GM12878 (cell line): ENCODE results near the gene ARMC2. TPM values are rescaled to one million over a fixed set of nuclear protein-coding genes. Genes with fewer than 3 reads are reported as not detected.

Source experiments
- ATAC-seq: fragments of 200-7000 bp; cut with Tn5 transposase; 3 replicates; pipeline ENCODE4 v1.9.1; 2020; ENCODE audit warnings: mild to moderate bottlenecking, moderate library complexity
- BruUV-seq: library from RNA; stranded (reverse); fragments of 400-500 nt; replicated peaks from 2 replicates; lab custom pipeline; 2021; lab: Mats Ljungman, UMichigan
- CTCF ChIA-PET: fragments of 300-600 bp; sonication (Branson Sonifier 250); formaldehyde crosslinking; extraction: SDS; loops from one replicate; lab custom pipeline; 2021; ENCODE audit warnings: inconsistent platforms; lab: Yijun Ruan, JAX
- POLR2A ChIA-PET: fragments of 350-600 bp; formaldehyde crosslinking; extraction: SDS; loops from one replicate; lab custom pipeline; 2021; ENCODE audit warnings: inconsistent platforms; lab: Charles Lee
- RAD21 ChIA-PET: fragments of 300-600 bp; sonication (Branson Sonifier 250); formaldehyde crosslinking; loops from one replicate; lab custom pipeline; 2023; ENCODE audit warnings: antibody characterized with exemption; ENCODE audit not compliant: unreplicated experiment; lab: Charles Lee
- SMC1A ChIA-PET: fragments of 300-600 bp; sonication (Branson Sonifier 250); formaldehyde crosslinking; loops from one replicate; lab custom pipeline; 2023; ENCODE audit not compliant: unreplicated experiment, uncharacterized antibody; lab: Charles Lee
- DNase-seq: peaks from one replicate; pipeline ENCODE4 v3.0.0-alpha.2; 2011; ENCODE audit warnings: low read depth, low spot score
- FAIRE-seq: peaks from 3 replicates; lab custom pipeline; 2011; peaks lifted over from hg19 to GRCh38; lab: Jason Lieb, UNC
- H2AFZ ChIP-seq: 2 replicates; pipeline ENCODE4 v1.6.0; 2011; ENCODE audit warnings: low read depth, low read length, control low read depth; ENCODE audit not compliant: control insufficient read depth
- H3K27ac ChIP-seq: 2 replicates; pipeline ENCODE4 v1.5.1; 2011; ENCODE audit warnings: control low read depth; ENCODE audit not compliant: control insufficient read depth, insufficient read depth
- H3K27me3 ChIP-seq, 2 experiments: replicated peaks in 1 of 2; 2 replicates each; pipeline versions ENCODE4 v1.6.0 to v1.6.1; 2011; ENCODE audit warnings: low read length in 1 of 2; ENCODE audit not compliant: control insufficient read depth in 2 of 2, insufficient read depth in 2 of 2
- H3K36me3 ChIP-seq, 2 experiments: 2 replicates each; pipeline ENCODE4 v1.5.1; 2011; ENCODE audit warnings: low read length in 1 of 2; ENCODE audit not compliant: control insufficient read depth in 2 of 2, insufficient read depth in 2 of 2
- H3K4me1 ChIP-seq: 2 replicates; pipeline ENCODE4 v1.6.1; 2011; ENCODE audit warnings: mild to moderate bottlenecking, low read length, moderate library complexity, mixed read lengths; ENCODE audit not compliant: control insufficient read depth, insufficient read depth
- H3K4me2 ChIP-seq: 2 replicates; pipeline ENCODE4 v1.6.0; 2011; ENCODE audit warnings: control low read depth; ENCODE audit not compliant: control insufficient read depth, insufficient read depth
- H3K4me3 ChIP-seq: fragments of 200-600 bp; sonication (generic); 2 replicates; pipeline ENCODE4 v1.5.1; 2016
- H3K79me2 ChIP-seq: 2 replicates; pipeline ENCODE4 v1.6.0; 2011; ENCODE audit warnings: low read length; ENCODE audit not compliant: control insufficient read depth, insufficient read depth
- H3K9ac ChIP-seq: 2 replicates; pipeline ENCODE4 v1.8.0; 2011; ENCODE audit warnings: low read length, control low read depth, mixed read lengths; ENCODE audit not compliant: control insufficient read depth, insufficient read depth
- H3K9me3 ChIP-seq: replicated peaks from 3 replicates; pipeline ENCODE4 v1.5.1; 2011; ENCODE audit warnings: mild to moderate bottlenecking, low read length; ENCODE audit not compliant: control insufficient read depth, insufficient read depth
- H4K20me1 ChIP-seq: 2 replicates; pipeline ENCODE4 v1.6.0; 2011; ENCODE audit not compliant: control insufficient read depth, insufficient read depth
- BCLAF1 ChIP-seq: fragments of 450-650 bp; IDR thresholded peaks from 2 replicates; pipeline ENCODE4 v1.6.1; 2017; ENCODE audit warnings: antibody characterized with exemption, mild to moderate bottlenecking, moderate library complexity
- FOXM1 ChIP-seq: IDR thresholded peaks from 2 replicates; pipeline ENCODE4 v1.6.1; 2012; ENCODE audit warnings: low read depth, mild to moderate bottlenecking, inconsistent platforms, low read length, moderate library complexity
- JUND ChIP-seq: IDR thresholded peaks from 2 replicates; pipeline ENCODE4 v1.6.1; 2012; ENCODE audit warnings: low read depth, mild to moderate bottlenecking, low read length, improper control_type of control experiment, moderate library complexity
- MEF2A ChIP-seq: IDR thresholded peaks from 2 replicates; pipeline ENCODE4 v1.6.1; 2011; ENCODE audit warnings: low read depth, mild to moderate bottlenecking, low read length, moderate library complexity; ENCODE audit not compliant: insufficient read depth
- NFIC ChIP-seq: IDR thresholded peaks from 2 replicates; pipeline ENCODE4 v1.6.1; 2012; ENCODE audit warnings: low read depth, mild to moderate bottlenecking, inconsistent platforms, low read length, moderate library complexity
- NR2F1 ChIP-seq: fragments of 450-650 bp; conservative IDR thresholded peaks from 2 replicates; pipeline ENCODE4 v1.6.1; 2017; ENCODE audit warnings: mild to moderate bottlenecking
- RUNX3 ChIP-seq: IDR thresholded peaks from 2 replicates; pipeline ENCODE4 v1.6.1; 2012; ENCODE audit warnings: low read length, inconsistent platforms
- SKIL ChIP-seq: fragments of 450-650 bp; IDR thresholded peaks from 2 replicates; pipeline ENCODE4 v1.6.1; 2017; ENCODE audit warnings: mild to moderate bottlenecking, low read depth, inconsistent platforms; ENCODE audit not compliant: poor library complexity, severe bottlenecking
- ZSCAN29 ChIP-seq: fragments of 450-650 bp; IDR thresholded peaks from 2 replicates; pipeline ENCODE4 v1.6.1; 2017; ENCODE audit warnings: mild to moderate bottlenecking, moderate library complexity
- ZZZ3 ChIP-seq: IDR thresholded peaks from 2 replicates; pipeline ENCODE4 v1.6.1; 2011; ENCODE audit warnings: low read depth; ENCODE audit not compliant: control insufficient read depth, insufficient read length
- WGBS: methylation state at CpG from one replicate; pipeline ENCODE4 v1.1.6; 2016; ENCODE audit warnings: low lambda C conversion rate; ENCODE audit not compliant: insufficient replicate concordance, insufficient coverage; ENCODE audit errors: missing lambda C conversion rate; 5-methylcytosine and 5-hydroxymethylcytosine counted together
- in situ Hi-C: fragments of 300-500 bp; cut with MboI; formaldehyde crosslinking; loops from 9 replicates; pipeline ENCODE4 v1.14.3; 2018; ENCODE audit warnings: mixed read lengths
- intact Hi-C: fragments of 100-400 bp; cut with micrococcal nuclease; formaldehyde crosslinking; loops from one replicate; pipeline ENCODE4 v1.14.2; 2022; ENCODE audit not compliant: unreplicated experiment
- polyA plus RNA-seq, 11 experiments: library from polyadenylated mRNA; depleted of rRNA in 4 of 11; unstranded in 6 of 11; stranded (reverse) in 5 of 11; fragments of >200 nt; fragmentation: Nextera tagmentation in 4 of 11; fragmentation: Illumina TruSeq in 1 of 11; extraction: Ambion mirVana in 4 of 11; extraction: Trizol in 1 of 11; gene quantifications; 1 replicate in 1 of 11; 2 replicates in 10 of 11; pipeline versions ENCODE4 v1.2.1 to v1.2.3, GENCODE V29; 2011 to 2016; ENCODE audit warnings: inconsistent platforms in 2 of 11, missing spikeins in 2 of 11, low read depth in 1 of 11
- total RNA-seq, 4 experiments: library from RNA; depleted of rRNA in 3 of 4; stranded (reverse); fragments of >200 nt in 3 of 4; fragmentation: Illumina TruSeq in 1 of 4; extraction: Trizol in 1 of 4; gene quantifications; 2 replicates each; pipeline versions ENCODE4 v1.2.1 to v1.2.3, GENCODE V29; 2013 to 2021
- TF ChIP-seq, protein P1 (sequence below): fragments of 450-650 bp; IDR thresholded peaks from 2 replicates; pipeline ENCODE4 v1.6.1; 2014; ENCODE audit warnings: mild to moderate bottlenecking
- TF ChIP-seq, protein P2 (sequence below): IDR thresholded peaks from 2 replicates; pipeline ENCODE4 v1.6.1; 2012; ENCODE audit warnings: low read depth, low read length, improper control_type of control experiment

ARMC2 gene
- total and polyA plus RNA-seq, 10 of the 15 experiments (the other 5 are each of a cell fraction or from before 2014, with no cell fraction given): 0.06 to 0.33 (median 0.21) TPM; not detected in 5

- FAIRE-seq (no peak), DNase-seq (no peak), ATAC-seq (no peak)
- H3K4me3 ChIP-seq: no peak overlapping the region
- WGBS: 30% methylated on average over 3 of the region's 3 CpGs
- CTCF ChIA-PET: no interaction called here
- H3K27me3 ChIP-seq: peaks cover 3 to 4% of the 10 kb centered on the region in 2 experiments; a peak in 2 of 4 replicates
- no TSS peak for BruUV-seq
- no peaks in the 10 kb centered on the region for H3K79me2 ChIP-seq
- H2AFZ ChIP-seq: no peak overlapping the region
- no peaks in the 10 kb centered on the region for H3K36me3 ChIP-seq
- intact Hi-C loops (no loop called here), in situ Hi-C loops (no loop called here)
- SMC1A ChIA-PET: interaction anchor here (0.7 kb wide), 1 partner anchor 10 kb away, joined by 3 read pairs; no protein-coding TSS in a partner anchor
- RAD21 ChIA-PET: no interaction called here
- H3K9ac ChIP-seq: no peak overlapping the region
- H3K27ac ChIP-seq: no peak overlapping the region
- no peaks in the 10 kb centered on the region for H4K20me1 ChIP-seq
- no peak overlapping the region for H3K4me2 ChIP-seq
- no peaks in the 10 kb centered on the region for H3K4me1 ChIP-seq
- POLR2A ChIA-PET: no interaction called here
- no peaks in the 10 kb centered on the region; the same call in 2 of the 3 replicates for H3K9me3 ChIP-seq
- TF ChIP-seq, protein P1, sequence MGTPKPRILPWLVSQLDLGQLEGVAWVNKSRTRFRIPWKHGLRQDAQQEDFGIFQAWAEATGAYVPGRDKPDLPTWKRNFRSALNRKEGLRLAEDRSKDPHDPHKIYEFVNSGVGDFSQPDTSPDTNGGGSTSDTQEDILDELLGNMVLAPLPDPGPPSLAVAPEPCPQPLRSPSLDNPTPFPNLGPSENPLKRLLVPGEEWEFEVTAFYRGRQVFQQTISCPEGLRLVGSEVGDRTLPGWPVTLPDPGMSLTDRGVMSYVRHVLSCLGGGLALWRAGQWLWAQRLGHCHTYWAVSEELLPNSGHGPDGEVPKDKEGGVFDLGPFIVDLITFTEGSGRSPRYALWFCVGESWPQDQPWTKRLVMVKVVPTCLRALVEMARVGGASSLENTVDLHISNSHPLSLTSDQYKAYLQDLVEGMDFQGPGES: no peak
- TF ChIP-seq RUNX3 (peak; percentile 81), FOXM1 (0 out of 2 replicates have a peak, but pooled peaks have one; percentile 34), MEF2A (peak; percentile 75; the same call in 1 of the 2 replicates), NR2F1 (no peak), BCLAF1 (no peak), SKIL (no peak), ZSCAN29 (no peak), JUND (no peak), NFIC (peak; percentile 34; the same call in 1 of the 2 replicates), ZZZ3 (no peak)
- TF ChIP-seq, protein P2, sequence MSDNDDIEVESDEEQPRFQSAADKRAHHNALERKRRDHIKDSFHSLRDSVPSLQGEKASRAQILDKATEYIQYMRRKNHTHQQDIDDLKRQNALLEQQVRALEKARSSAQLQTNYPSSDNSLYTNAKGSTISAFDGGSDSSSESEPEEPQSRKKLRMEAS: no peak
Measured at GRCh38 chr6:108896111-108896661, 48.0 kb downstream of the ARMC2 start.
